ENCODE data around the gene PLRG1. TPM values are rescaled to one million over a fixed set of nuclear protein-coding genes. Genes with fewer than 3 reads are reported as not detected.

The PLRG1 gene
- total and polyA plus RNA-seq, 8 donors, result 58.0 to 120 (median 96.6) TPM

- no peak for ATAC-seq
- no peak for TF ChIP-seq CTCF (IDR thresholded peaks at IDR 0.05)
- H3K4me1 ChIP-seq, result peaks cover 0 to 2% of the 10 kb centered on the region in 2 donors
These were observed 38.0 kb upstream of the PLRG1 start for GRCh38 chr4:154588198-154588597.

GRCh38 chr4:154586296-154587033 is 36.3 kb upstream of the PLRG1 start:
- no peak overlapping the region for H3K27ac ChIP-seq
- no peaks in the 10 kb centered on the region for H3K27me3 ChIP-seq
- no peaks in the 10 kb centered on the region for H3K36me3 ChIP-seq
- TF ChIP-seq CTCF (IDR thresholded peaks at IDR 0.05), result no peak
- H3K4me3 ChIP-seq, result no peak overlapping the region
- DNase-seq, result no peak
- intact Hi-C loops (cut with DNase I), result no loop called here
- H3K9me3 ChIP-seq, result no peaks in the 10 kb centered on the region
- H3K4me1 ChIP-seq, result peaks cover 0 to 2% of the 10 kb centered on the region in 2 donors
- no peak for ATAC-seq

More at GRCh38 chr4:154588198-154588597, 38.0 kb upstream of the PLRG1 start:
- no peak for DNase-seq
- Histone ChIP-seq H3K36me3 (no peaks in the 10 kb centered on the region), H3K4me3 (no peak overlapping the region), H3K27me3 (no peaks in the 10 kb centered on the region), H3K27ac (no peak overlapping the region), H3K9me3 (no peaks in the 10 kb centered on the region)
- intact Hi-C loops (cut with DNase I), result no loop called here

GRCh38 chr4:154585369-154586018 is 35.3 kb upstream of the PLRG1 start:
- no peak for TF ChIP-seq CTCF (IDR thresholded peaks at IDR 0.05)
- Histone ChIP-seq H3K27me3 (no peaks in the 10 kb centered on the region), H3K4me1 (peaks cover 0 to 2% of the 10 kb centered on the region in 2 donors), H3K4me3 (no peak overlapping the region), H3K9me3 (no peaks in the 10 kb centered on the region), H3K36me3 (no peaks in the 10 kb centered on the region), H3K27ac (no peak overlapping the region)
- intact Hi-C loops (cut with DNase I), result no loop called here
- no peak for ATAC-seq
- no peak for DNase-seq

- H3K4me1 ChIP-seq, result no peaks in the 10 kb centered on the region
- H3K4me3 ChIP-seq, result no peak overlapping the region
- H3K27me3 ChIP-seq, result no peaks in the 10 kb centered on the region
- no peak overlapping the region for H3K27ac ChIP-seq
- TF ChIP-seq CTCF (IDR thresholded peaks at IDR 0.05), result no peak
- no peaks in the 10 kb centered on the region for H3K9me3 ChIP-seq
- ATAC-seq (no peak), DNase-seq (no peak)
- no peaks in the 10 kb centered on the region for H3K36me3 ChIP-seq
- intact Hi-C loops (cut with DNase I), result no loop called here
These were observed 34.1 kb upstream of the PLRG1 start for GRCh38 chr4:154584259-154584658.

- no peaks in the 10 kb centered on the region for H3K9me3 ChIP-seq
- intact Hi-C loops (cut with DNase I), result no loop called here
- ATAC-seq, result no peak
These were observed 33.5 kb upstream of the PLRG1 start for GRCh38 chr4:154583677-154584076.

More at GRCh38 chr4:154583677-154584076, 33.5 kb upstream of the PLRG1 start:
- Histone ChIP-seq H3K36me3 (no peaks in the 10 kb centered on the region), H3K27me3 (no peaks in the 10 kb centered on the region), H3K4me3 (no peak overlapping the region), H3K4me1 (no peaks in the 10 kb centered on the region), H3K27ac (no peak overlapping the region)
- no peak for TF ChIP-seq CTCF (IDR thresholded peaks at IDR 0.05)
- DNase-seq, result no peak

All from left lung (tissue), 10 donors.